Right forelimb (tissue), 1 donor: ENCODE measurements around the gene MTA3.
A peak's percentile ranks its signal among the peaks of the same experiment; 100 is the strongest.
"Not testable (repeated sequence)": the region's sequence is repeated elsewhere in the genome, so short reads cannot be mapped to it uniquely, and the experiment has no call there.

Experiments used
- DNase-seq: peaks from one replicate; pipeline ENCODE4 v3.0.0-alpha.2; 2018

Gene MTA3

GRCh38 chr2:42567806-42568400, 529 bp upstream of the MTA3 start:
- peak; percentile 58 for DNase-seq

GRCh38 chr2:42569116-42569711, 782 bp downstream of the MTA3 start:
- no peak for DNase-seq

- DNase-seq, result no peak
These were observed 1.5 kb downstream of the MTA3 start for GRCh38 chr2:42569883-42570282.

- DNase-seq, result no peak
These were observed 4.1 kb downstream of the MTA3 start for GRCh38 chr2:42572297-42573081.

GRCh38 chr2:42573256-42573655, 4.8 kb downstream of the MTA3 start:
- DNase-seq, result no peak

GRCh38 chr2:42575458-42576064, 7.1 kb downstream of the MTA3 start:
- DNase-seq, result no peak

- no peak for DNase-seq
These were observed 10.2 kb downstream of the MTA3 start for GRCh38 chr2:42578621-42579020.

- no peak for DNase-seq
These were observed 12.8 kb downstream of the MTA3 start for GRCh38 chr2:42581257-42581656.

GRCh38 chr2:42584628-42585027, 16.2 kb downstream of the MTA3 start:
- not testable (repeated sequence) for DNase-seq

- DNase-seq, result no peak
These were observed 17.3 kb downstream of the MTA3 start for GRCh38 chr2:42585779-42586178.

- no peak for DNase-seq
These were observed 19.2 kb downstream of the MTA3 start for GRCh38 chr2:42587526-42588117.

- DNase-seq, result no peak
These were observed 19.7 kb downstream of the MTA3 start for GRCh38 chr2:42588121-42588520.

- no peak for DNase-seq
These were observed 21.7 kb downstream of the MTA3 start for GRCh38 chr2:42590176-42590575.

GRCh38 chr2:42593282-42593681, 24.9 kb downstream of the MTA3 start:
- no peak for DNase-seq

- no peak for DNase-seq
These were observed 30.2 kb downstream of the MTA3 start for GRCh38 chr2:42598656-42599055.

- DNase-seq, result no peak
These were observed 32.6 kb downstream of the MTA3 start for GRCh38 chr2:42601076-42601475.

- no peak for DNase-seq
These were observed 33.9 kb downstream of the MTA3 start for GRCh38 chr2:42602218-42602875.

GRCh38 chr2:42602876-42603219, 34.4 kb downstream of the MTA3 start:
- DNase-seq, result no peak

- not testable (repeated sequence) for DNase-seq
These were observed 36.0 kb downstream of the MTA3 start for GRCh38 chr2:42604341-42604867.

- not testable (repeated sequence) for DNase-seq
These were observed 37.7 kb downstream of the MTA3 start for GRCh38 chr2:42606166-42606565.

- no peak for DNase-seq
These were observed 38.7 kb downstream of the MTA3 start for GRCh38 chr2:42607101-42607637.
